Neural cell (in vitro differentiated cells): ENCODE measurements around the gene ZIC1.

Experiments used
- EZH2 ChIP-seq: fragments of 200-600, 300-800 bp; shearing (Covaris generic), sonication (generic); IDR thresholded peaks from 2 replicates; pipeline ENCODE4 v1.6.1; 2014; ENCODE audit warnings: antibody characterized with exemption, low read length, borderline replicate concordance, mild to moderate bottlenecking; ENCODE audit not compliant: insufficient read depth, poor library complexity, severe bottlenecking
- POLR2AphosphoS5 ChIP-seq: IDR thresholded peaks from 2 replicates; pipeline ENCODE4 v1.6.1; 2012
- TAF1 ChIP-seq: IDR thresholded peaks from 2 replicates; pipeline ENCODE4 v1.6.1; 2012; ENCODE audit warnings: low read depth
- TF ChIP-seq, protein P1 (sequence below): fragments of 450-650 bp; IDR thresholded peaks from 2 replicates; pipeline ENCODE4 v1.5.1; 2014; ENCODE audit warnings: antibody characterized with exemption, mild to moderate bottlenecking, moderate library complexity; ENCODE audit not compliant: poor library complexity, severe bottlenecking

DNA sequence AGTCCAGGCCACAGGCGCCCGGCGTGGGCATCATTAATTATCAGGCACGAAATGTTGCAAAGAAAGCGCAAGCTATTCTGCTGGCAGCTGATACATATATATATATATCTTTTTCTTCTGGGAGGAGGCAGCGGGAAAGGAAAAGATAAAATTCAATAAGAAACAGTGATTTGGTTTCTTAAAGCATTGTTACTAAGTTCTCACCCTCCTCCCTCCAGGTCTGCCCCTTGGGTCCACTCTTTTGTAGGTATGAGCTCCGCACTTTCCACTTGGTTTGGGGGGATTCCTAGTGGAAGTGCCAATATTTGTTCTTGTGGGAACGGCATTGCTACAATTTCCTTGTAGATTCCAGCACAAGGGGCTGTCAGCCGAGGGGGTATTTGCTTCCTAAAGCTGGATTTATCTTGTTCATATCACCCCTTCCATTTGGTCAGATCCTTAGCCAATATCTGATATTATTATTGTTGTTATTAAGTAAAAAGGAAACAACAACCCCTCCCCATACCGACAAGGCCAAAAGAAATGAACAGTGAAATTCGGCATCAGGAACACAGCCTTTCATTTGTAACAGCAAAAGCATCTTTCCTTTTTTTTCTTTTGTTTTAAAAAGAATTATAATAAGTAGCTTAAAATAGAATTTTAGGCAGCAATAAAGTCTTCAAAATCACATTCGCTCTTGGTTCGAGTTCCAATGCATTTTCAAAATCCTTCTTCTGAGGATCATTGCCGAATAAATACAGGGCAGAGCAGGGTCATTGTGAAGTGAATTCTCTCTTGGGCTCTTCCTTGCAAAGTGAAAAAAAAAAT is 15.6 kb downstream of the ZIC1 start:
- TF ChIP-seq, protein P1, sequence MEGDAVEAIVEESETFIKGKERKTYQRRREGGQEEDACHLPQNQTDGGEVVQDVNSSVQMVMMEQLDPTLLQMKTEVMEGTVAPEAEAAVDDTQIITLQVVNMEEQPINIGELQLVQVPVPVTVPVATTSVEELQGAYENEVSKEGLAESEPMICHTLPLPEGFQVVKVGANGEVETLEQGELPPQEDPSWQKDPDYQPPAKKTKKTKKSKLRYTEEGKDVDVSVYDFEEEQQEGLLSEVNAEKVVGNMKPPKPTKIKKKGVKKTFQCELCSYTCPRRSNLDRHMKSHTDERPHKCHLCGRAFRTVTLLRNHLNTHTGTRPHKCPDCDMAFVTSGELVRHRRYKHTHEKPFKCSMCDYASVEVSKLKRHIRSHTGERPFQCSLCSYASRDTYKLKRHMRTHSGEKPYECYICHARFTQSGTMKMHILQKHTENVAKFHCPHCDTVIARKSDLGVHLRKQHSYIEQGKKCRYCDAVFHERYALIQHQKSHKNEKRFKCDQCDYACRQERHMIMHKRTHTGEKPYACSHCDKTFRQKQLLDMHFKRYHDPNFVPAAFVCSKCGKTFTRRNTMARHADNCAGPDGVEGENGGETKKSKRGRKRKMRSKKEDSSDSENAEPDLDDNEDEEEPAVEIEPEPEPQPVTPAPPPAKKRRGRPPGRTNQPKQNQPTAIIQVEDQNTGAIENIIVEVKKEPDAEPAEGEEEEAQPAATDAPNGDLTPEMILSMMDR: no peak
- TF ChIP-seq POLR2AphosphoS5 (no peak), EZH2 (no peak), TAF1 (no peak)
